GM18873 (cell line): ENCODE data around the gene CTCFL.

Source experiments
- ATAC-seq: cut with Tn5 transposase; IDR thresholded peaks from one replicate; pipeline ENCODE4 v1.9.1; 2021; ENCODE audit warnings: mild to moderate bottlenecking, moderate library complexity, moderate number of reproducible peaks; ENCODE audit not compliant: unreplicated experiment, low FRiP score

Gene CTCFL

DNA sequence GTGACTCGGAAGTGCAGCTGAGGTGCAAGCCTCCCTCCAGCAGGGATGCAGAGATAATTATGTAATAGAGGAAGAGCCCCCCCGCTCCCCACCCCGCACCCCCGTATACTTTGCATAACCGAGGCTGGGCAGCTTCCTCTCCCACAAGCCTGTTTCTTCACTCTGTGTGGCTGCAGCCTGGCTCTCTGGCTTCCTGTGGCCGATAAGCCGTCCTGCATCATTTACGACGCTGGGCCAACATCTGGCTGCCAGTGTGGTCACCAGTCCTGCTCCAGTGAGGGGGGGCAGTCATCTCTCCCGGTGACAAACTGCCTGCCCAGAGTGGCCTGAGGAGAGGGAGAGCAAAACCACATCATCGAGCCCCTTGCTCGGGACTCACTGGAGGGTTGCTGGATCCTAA lies 74.5 kb downstream of the CTCFL start:
- peak; percentile 65 for ATAC-seq

- no peak for ATAC-seq
These were observed 75.3 kb downstream of the CTCFL start for GRCh38 chr20:57449398-57450354.

- ATAC-seq = no peak
These were observed 76.1 kb downstream of the CTCFL start for GRCh38 chr20:57448764-57449354.
